Heart left ventricle (tissue), 16 donors: Measurements from ENCODE around the gene RPS25. TPM values are rescaled to one million over a fixed set of nuclear protein-coding genes. Genes with fewer than 3 reads are reported as not detected.
"Not testable (repeated sequence)": the region's sequence is repeated elsewhere in the genome, so short reads cannot be mapped to it uniquely, and the experiment has no call there.

Experiments used
- ATAC-seq, 4 donors: fragments of 200-7000 bp; cut with Tn5 transposase; one replicate each; pipeline ENCODE4 v1.9.1; 2020 to 2022; ENCODE audit warnings: moderate library complexity in 4 of 4, mild to moderate bottlenecking in 3 of 4, moderate number of reproducible peaks in 1 of 4
- DNase-seq, 5 donors: peaks; one replicate each; pipeline ENCODE4 v3.0.0-alpha.2; 2020
- H3K27ac ChIP-seq, 12 donors: fragments of 200-600 bp; sonication (generic) in 4 of 12; one replicate each; pipeline versions ENCODE4 v1.5.0 to v1.8.0; 2016 to 2022; ENCODE audit warnings: mild to moderate bottlenecking in 2 of 12
- H3K27me3 ChIP-seq, 9 donors: fragments of 200-600 bp; sonication (generic) in 2 of 9; one replicate each; pipeline versions ENCODE4 v1.5.1 to v1.8.0; 2016 to 2022; ENCODE audit warnings: mild to moderate bottlenecking in 3 of 9
- H3K36me3 ChIP-seq, 9 donors: fragments of 200-600 bp; sonication (generic) in 2 of 9; one replicate each; pipeline versions ENCODE4 v1.5.0 to v1.8.0; 2018 to 2022; ENCODE audit warnings: mild to moderate bottlenecking in 2 of 9
- H3K4me1 ChIP-seq, 12 donors: fragments of 200-600 bp; sonication (generic) in 4 of 12; one replicate each; pipeline versions ENCODE4 v1.5.0 to v1.8.0; 2016 to 2022; ENCODE audit warnings: mild to moderate bottlenecking in 3 of 12
- H3K4me3 ChIP-seq, 12 donors: fragments of 200-600 bp; sonication (generic) in 4 of 12; one replicate each; pipeline versions ENCODE4 v1.5.0 to v1.8.0; 2017 to 2022; ENCODE audit warnings: mild to moderate bottlenecking in 9 of 12, moderate library complexity in 4 of 12
- H3K9me3 ChIP-seq, 12 donors: fragments of 200-600 bp; sonication (generic) in 4 of 12; one replicate each; pipeline versions ENCODE4 v1.5.0 to v1.8.0; 2016 to 2022; ENCODE audit warnings: mild to moderate bottlenecking in 1 of 12
- CTCF ChIP-seq, 12 donors: fragments of 200-600 bp; sonication (generic) in 4 of 12; IDR thresholded peaks; one replicate each; pipeline versions ENCODE4 v1.5.0 to v1.8.0; 2018 to 2022; ENCODE audit warnings: antibody characterized with exemption in 12 of 12, mild to moderate bottlenecking in 5 of 12
- POLR2A ChIP-seq, 2 donors: fragments of 450-650 bp; IDR thresholded peaks; one replicate each; pipeline ENCODE4 v1.6.1; 2017; ENCODE audit warnings: antibody characterized with exemption in 2 of 2, mild to moderate bottlenecking in 2 of 2, moderate library complexity in 2 of 2
- WGBS, 4 donors: extraction: QIAGEN DNeasy Blood & Tissue Kit in 2 of 4; methylation state at CpG; one replicate each; pipeline versions ENCODE4 v1.1.5 to v1.1.7; 2013 to 2018; 5-methylcytosine and 5-hydroxymethylcytosine counted together
- intact Hi-C, 10 donors: fragments of 100-400 bp; cut with DNase I; formaldehyde crosslinking; loops; one replicate each; pipeline versions ENCODE4 v1.11.1 to v1.14.2; 2022
- polyA plus RNA-seq, 2 donors: library from polyadenylated mRNA; stranded (reverse); fragments of 200-250 nt; gene quantifications; one replicate each; pipeline ENCODE4 v1.2.3, GENCODE V29; 2013
- total RNA-seq, 9 donors: library from RNA; depleted of rRNA in 2 of 9; stranded (reverse); fragments of >200 nt in 2 of 9; fragmentation: NEBNext Ultra II Directional in 3 of 9; extraction: Animal tissue kit (Norgen Biotek cat#: 25700) in 3 of 9; gene quantifications; one replicate each; pipeline versions ENCODE4 v1.1.0 to v1.2.4, GENCODE V29; 2016 to 2023
- donor health status: ischemic (EF 13 %, LVEDD 7.1; RV severe dilation, severe dysfunction).
- donor health status: healthy with polysubstance abuse.
- donor health status: DM: no; HTN: yes; CAD: no.
- donor health status: DM: no; HTN: no; CAD: no.
- donor health status: ischemic (EF 25% LVEDD 6.9; RV normal size, moderate dysfunction).
- donor health status: ischemic (EF 25% LVEDD 5.7; RV mildly dilated, moderate dysfunction).
- donor health status: healthy.
- donor health status: DM: yes; HTN: yes; CAD: no.
- donor health status: ischemic (EF 35%, LVEDD 5.7; RV mildly dilated, moderate dysfunction).
- donor health status: nonischemic (EF 11% LVEDD 7.7; RV severe dilation, severe dysfunction).
- donor health status: DM: yes; HTN: yes; CAD: no.
- donor health status: PGD.
- donor health status: ischemic (EF 29% LVEDD 5.4; RV normal size, mild dysfunction).
- donor health status: nonischemic (EF 23%, LVEDD 6.1; RV moderate dilation, normal function).

Gene RPS25
- total and polyA plus RNA-seq, 11 donors: 719 to 1,882 (median 849) TPM

- Histone ChIP-seq H3K4me1 (peaks cover 11 to 51% (median 27%) of the 10 kb centered on the region in 12 donors), H3K9me3 (no peaks in the 10 kb centered on the region), H3K36me3 (peaks cover 0 to 63% (median 51%) of the 10 kb centered on the region in 9 donors), H3K27me3 (no peaks in the 10 kb centered on the region), H3K27ac (peak overlapping the region in 3 of 12 donors; percentile 56 to 62 (median 59)), H3K4me3 (no peak overlapping the region)
- TF ChIP-seq CTCF (IDR thresholded peaks at IDR 0.05) (no peak), POLR2A (IDR thresholded peaks at IDR 0.05) (no peak)
- intact Hi-C loops: no loop called here
- ATAC-seq (no peak), DNase-seq (no peak)
Observed at GRCh38 chr11:119023741-119024140, 5.6 kb upstream of the RPS25 start.

GRCh38 chr11:119021631-119022030 is 3.5 kb upstream of the RPS25 start:
- 92 to 96% (median 93%) methylated on average over 5 of the region's 5 CpGs for WGBS, 4 donors
- H3K4me1 ChIP-seq: peaks cover 15 to 55% (median 36%) of the 10 kb centered on the region in 12 donors
- ATAC-seq (no peak), DNase-seq (no peak)
- intact Hi-C loops: no loop called here
- H3K27ac ChIP-seq: no peak overlapping the region
- peaks cover 0 to 67% (median 48%) of the 10 kb centered on the region in 9 donors for H3K36me3 ChIP-seq
- no peaks in the 10 kb centered on the region for H3K27me3 ChIP-seq
- H3K9me3 ChIP-seq: no peaks in the 10 kb centered on the region
- no peak overlapping the region for H3K4me3 ChIP-seq
- no peak for TF ChIP-seq POLR2A (IDR thresholded peaks at IDR 0.05)

GRCh38 chr11:119019996-119020395 is 1.9 kb upstream of the RPS25 start:
- Histone ChIP-seq H3K4me1 (peaks cover 14 to 68% (median 42%) of the 10 kb centered on the region in 12 donors), H3K9me3 (no peaks in the 10 kb centered on the region), H3K27ac (peak overlapping the region in 2 of 12 donors; percentile 94 to 97), H3K27me3 (no peaks in the 10 kb centered on the region), H3K36me3 (peaks cover 0 to 70% (median 56%) of the 10 kb centered on the region in 9 donors), H3K4me3 (peak overlapping the region in 8 of 12 donors; percentile 78 to 98 (median 84))
- ATAC-seq (no peak), DNase-seq (no peak)
- intact Hi-C loops: loop anchor here in 1 of 10 donors (2.0 kb wide), 1 partner anchor 21 kb away; the partner anchor contains the start of gene CENATAC
- TF ChIP-seq CTCF (IDR thresholded peaks at IDR 0.05) (no peak), POLR2A (IDR thresholded peaks at IDR 0.05) (no peak)
- WGBS, 4 donors: 44 to 52% (median 45%) methylated on average over 2 of the region's 2 CpGs

- intact Hi-C loops, H3K9me3 ChIP-seq, ATAC-seq, DNase-seq, H3K27me3 ChIP-seq: not testable (repeated sequence)
- H3K4me1 ChIP-seq: peaks cover 9 to 51% (median 35%) of the 10 kb centered on the region in 12 donors
- WGBS, 4 donors: 3 to 5% (median 4%) methylated on average over 10 of the region's 10 CpGs
- peak overlapping the region; percentile 74 to 98 (median 86) for H3K4me3 ChIP-seq
- H3K36me3 ChIP-seq: peaks cover 0 to 69% (median 60%) of the 10 kb centered on the region in 9 donors
- H3K27ac ChIP-seq: peak overlapping the region in 11 of 12 donors; percentile 89 to 97 (median 94)
Observed at GRCh38 chr11:119017377-119017776, 766 bp downstream of the RPS25 start.

- WGBS, 4 donors: 75 to 81% (median 78%) methylated on average over 14 of the region's 14 CpGs
- H3K27ac ChIP-seq: peak overlapping the region in 1 of 12 donors; percentile 94
- DNase-seq (no peak), ATAC-seq (no peak)
- peaks cover 0 to 67% (median 60%) of the 10 kb centered on the region in 9 donors for H3K36me3 ChIP-seq
- H3K4me1 ChIP-seq: peaks cover 9 to 47% (median 37%) of the 10 kb centered on the region in 12 donors
- intact Hi-C loops: no loop called here
- H3K4me3 ChIP-seq: peak overlapping the region in 5 of 12 donors; percentile 78 to 98 (median 84)
- H3K9me3 ChIP-seq: no peaks in the 10 kb centered on the region
- H3K27me3 ChIP-seq: no peaks in the 10 kb centered on the region
- TF ChIP-seq CTCF (IDR thresholded peaks at IDR 0.05) (no peak), POLR2A (IDR thresholded peaks at IDR 0.05) (no peak)
Observed at GRCh38 chr11:119016216-119017009, 1.7 kb downstream of the RPS25 start.
